ENCODE results near the gene PARP6.

- TF ChIP-seq POLR2A (IDR thresholded peaks at IDR 0.05) (no peak), CTCF (IDR thresholded peaks at IDR 0.05) (no peak), POLR2AphosphoS5 (IDR thresholded peaks at IDR 0.05) (no peak)
These were observed 51.7 kb downstream of the PARP6 start for GRCh38 chr15:72220687-72221086.

Measured in prostate gland (tissue), 2 donors.